Activated CD4-positive, alpha-beta T cell treated with anti-CD3 and anti-CD28 coated beads, Interleukin-2, amount 50 U/mL, for 24 hours (primary cell): ENCODE results near the gene ATP7B.
"Not testable (repeated sequence)": the region's sequence is repeated elsewhere in the genome, so short reads cannot be mapped to it uniquely, and the experiment has no call there.

Source experiments
- DNase-seq, 2 donors: peaks; one replicate each; pipeline ENCODE4 v3.0.0-alpha.2; 2020; ENCODE audit warnings: low read depth in 1 of 2, low spot score in 1 of 2

The ATP7B gene

DNA sequence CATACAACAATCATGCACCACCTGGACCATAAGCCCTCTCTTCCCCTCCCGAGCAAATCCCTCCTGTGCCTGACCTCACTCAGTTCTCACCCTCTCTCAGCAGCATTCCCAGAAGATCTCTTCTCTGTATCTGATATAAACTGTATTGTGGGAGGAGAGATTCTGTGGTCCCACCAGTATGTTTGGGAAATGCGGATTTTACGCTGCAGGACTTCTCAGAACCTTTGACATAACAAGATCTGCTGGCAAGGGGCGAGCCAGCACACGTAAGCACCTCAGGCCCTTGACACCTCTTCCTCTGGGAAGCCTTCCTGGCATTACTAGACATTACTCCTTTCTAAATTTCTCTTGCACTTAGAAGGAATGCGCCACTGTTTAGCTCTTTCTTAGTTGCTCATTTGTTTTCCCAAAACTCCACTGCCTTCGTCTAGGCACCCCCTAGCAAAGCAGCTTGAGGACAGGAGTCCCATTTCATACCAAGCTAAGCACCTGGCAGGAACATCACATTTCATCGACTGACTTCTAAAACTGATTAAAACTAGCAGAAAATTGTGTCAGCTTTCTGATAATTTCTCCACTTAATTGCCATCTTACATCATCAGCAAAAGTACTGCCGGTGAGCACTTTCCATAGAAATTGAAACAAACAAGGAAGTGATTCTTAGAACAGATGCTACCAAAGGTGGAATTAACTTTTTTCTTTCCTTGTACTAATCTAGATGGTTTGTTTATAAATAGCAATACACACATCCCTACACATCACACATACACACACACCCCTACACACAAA is 86.3 kb downstream of the ATP7B start:
- no peak for DNase-seq

DNA sequence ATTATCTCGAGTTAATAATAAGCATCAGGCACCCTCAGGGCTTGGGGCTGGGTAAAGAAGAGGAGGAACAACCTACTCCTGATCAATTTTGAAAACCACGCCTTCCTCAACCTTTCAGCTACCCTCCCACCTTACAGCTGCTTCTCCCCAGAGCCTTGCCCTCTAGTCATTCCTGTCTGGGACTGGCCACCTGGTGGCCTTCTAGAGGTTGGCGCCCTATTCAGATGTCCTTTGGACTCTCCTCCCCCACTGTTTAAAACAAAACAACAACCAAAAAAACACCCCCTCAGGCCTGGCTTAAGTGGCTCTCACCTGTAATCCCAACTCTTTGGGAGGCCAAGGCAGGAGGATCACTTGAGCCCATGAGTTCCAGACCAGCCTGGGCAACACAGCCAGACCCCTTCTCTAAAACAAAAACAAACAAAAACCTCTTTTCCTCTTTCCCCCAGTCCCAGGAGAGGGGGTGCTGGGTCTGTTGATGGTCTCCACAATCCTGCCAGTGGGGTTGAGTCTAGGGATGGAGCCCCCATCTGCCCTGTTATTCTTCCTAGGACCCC is 87.2 kb downstream of the ATP7B start:
- DNase-seq, result no peak

DNA sequence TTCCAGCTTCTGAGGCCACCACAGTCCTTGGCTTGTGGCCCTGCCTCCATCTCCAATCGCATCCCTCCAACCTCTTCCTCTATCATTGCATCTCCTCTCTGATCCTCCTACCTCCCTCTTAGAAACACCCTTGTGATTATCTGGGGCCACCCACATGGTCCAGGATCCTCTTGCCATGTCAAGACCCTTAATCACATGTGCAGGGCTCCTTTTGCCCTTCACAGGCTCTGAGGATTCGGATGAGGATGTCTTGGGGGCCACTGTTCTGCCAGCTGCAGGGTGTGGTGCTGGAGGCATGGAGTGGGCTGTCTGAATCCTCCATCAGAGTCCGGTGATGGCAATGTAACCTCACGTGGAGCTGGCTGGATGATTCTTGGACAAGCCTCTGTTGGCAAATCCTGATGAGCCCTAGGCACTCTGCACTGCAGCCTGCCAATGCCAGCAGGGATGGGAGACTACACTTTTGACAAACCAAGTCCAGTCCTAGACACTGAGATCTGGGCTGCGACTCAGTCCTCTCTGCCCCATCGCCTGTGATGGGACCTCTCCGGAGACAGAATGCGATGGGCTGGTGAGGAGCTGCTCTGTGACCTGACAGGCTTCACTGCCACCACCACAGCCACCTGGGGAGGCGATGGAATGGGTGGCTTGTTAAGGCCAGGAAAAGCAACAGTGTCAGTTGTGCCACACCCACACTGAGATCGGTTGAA is 88.3 kb downstream of the ATP7B start:
- no peak for DNase-seq

DNA sequence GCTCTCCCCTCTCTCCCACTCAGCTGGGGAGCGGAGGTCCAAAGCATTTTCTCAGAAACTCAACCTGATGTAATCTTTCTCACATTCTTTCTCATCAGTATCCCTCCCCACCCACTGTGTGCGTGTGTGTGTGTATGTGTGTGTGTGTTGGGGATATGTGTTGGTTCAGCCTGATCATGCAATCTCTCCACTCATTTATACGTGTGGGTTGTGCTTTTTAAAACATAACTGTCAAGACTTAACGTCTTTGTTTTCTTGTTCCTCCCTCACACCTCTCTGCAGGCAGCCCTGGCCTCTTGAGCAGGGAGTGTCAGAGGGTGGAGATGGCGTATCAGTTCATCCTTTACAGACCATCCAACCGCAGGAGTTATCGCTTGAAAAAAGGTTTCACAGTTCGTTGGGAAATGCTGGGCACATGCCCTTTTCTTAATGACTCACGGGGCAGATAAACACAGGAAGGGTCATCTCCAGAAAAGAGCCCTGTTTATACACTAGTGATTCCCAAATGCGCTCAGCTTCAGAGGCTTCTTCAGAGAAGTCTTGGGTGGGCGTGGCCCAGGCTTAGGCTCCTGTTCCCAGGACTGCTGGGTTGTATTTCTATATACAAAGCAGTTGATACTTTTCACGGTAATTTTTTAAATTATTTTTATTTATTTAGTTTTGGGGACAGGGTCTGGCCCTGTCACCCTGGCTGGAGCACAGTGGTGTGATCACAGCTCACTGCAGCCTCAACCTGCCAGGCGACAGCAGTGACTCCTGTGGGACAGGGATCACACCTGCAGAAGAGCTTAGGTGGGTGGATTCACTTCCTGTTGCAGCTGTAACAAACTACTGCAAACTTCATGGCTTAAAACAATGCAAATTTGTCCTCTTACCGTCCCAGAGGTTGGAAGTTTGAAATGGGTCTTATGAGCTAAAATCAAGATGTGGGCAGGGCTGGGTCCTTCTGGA is 89.2 kb downstream of the ATP7B start:
- DNase-seq, result no peak

DNA sequence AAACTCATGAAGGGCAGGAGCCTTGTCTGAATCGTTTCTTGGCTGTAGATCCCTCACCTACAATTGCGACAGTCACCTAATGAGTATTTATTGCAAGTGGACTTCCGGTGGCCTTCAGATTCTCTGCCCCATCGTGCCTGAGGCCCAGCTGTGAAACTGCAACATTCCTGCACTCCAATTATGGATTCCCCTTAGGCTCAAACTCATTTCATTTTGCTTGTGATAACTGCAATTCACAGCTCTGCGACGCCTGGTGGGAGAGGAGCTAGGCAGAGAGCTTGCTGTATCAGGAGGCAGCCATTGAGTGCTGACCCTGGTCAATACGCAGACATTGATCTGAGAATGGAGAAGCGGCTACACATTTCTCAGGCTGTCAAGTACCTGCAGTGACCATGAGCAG is 90.5 kb downstream of the ATP7B start:
- DNase-seq, result no peak

DNA sequence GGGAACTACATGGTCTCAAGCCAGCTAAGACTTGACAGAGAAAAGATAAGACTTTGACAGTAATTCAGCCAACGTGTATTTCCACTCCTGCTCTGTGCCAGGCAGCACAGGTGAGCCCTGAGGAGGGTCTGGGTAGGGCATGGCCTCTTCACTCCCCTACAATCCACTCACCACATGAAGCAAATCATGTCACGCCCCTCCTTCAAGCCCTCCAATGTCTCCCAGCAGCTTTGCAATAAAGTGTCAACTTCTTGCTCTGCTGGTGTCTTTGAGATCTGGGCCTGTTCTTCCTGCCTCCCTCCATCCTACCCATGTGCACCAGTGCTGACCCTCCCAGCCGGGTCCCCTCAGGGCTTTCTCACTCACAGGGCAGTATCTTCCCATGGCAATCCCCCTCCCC is 91.0 kb downstream of the ATP7B start:
- DNase-seq, result no peak

DNA sequence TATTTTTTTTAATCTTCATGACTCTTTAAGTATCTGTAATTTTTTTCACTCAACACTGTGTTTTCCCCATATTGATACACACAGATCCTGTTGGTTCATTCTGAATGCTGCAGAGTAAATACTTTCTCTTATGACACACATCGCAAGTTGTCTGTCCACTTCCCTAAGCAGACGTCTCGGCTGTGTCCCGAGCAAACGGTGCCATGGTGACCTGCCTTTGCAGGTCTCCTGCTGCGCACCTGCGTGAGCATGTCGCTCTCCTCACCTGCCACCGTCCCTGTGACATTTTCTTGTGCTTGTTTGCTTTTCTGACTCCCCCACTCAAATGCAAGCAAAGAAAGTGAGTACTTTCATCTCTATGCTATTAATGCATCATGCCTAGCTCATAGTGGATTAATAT is 91.7 kb downstream of the ATP7B start:
- no peak for DNase-seq

DNA sequence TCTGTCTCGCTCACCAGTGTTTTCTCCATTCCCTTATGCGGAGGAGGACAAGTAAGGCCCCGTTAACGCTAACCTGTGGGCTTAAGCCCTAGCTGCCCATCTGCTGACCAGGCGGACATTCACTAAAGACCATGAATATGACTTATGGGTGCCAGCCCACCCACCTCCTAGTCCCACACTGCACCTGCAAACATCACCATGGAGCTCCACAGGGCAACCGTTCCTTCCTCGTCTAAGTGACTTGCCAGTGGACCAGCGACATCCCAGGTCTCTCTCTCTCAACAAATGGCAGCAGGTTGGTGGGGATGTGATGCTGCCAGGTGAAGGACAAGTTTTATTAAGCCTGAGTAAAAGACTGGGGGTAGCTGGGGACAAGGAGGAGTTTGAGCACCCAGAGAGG is 94.3 kb downstream of the ATP7B start:
- no peak for DNase-seq

DNA sequence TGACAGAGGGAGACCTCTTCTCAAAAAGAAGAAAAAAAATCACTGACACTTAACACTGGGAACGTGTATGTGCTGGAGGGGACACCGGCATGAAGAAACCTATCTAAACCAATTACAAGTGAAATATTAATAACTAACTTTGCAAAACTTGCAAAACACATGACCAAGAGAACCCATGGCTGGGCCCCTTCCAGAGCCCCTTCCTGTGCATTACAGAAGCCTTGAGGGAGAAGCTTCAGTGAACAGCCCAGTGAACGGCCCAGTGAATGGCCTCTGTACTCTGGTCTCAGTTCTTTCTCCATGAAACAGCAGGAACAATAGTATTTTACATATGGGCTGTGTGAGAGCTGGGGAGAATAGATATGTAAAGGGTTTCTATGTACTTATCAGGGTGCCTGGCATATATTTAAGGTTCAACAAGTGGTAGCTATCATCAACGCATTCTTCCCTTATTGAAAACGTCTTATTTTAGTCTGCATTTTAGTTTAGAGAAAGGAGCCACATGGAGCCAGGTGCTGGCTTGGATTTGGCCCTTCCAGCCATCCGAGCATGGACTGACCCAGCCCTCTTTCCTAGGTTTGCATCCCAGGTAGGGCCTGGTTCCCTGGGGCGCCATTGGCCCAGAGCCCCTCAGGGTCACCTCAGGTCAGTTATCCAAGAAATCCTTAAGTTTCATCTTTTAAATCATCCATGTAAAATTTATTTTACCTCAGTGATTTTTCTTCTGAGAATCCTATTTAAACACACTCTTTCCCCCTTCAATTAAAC is 95.0 kb downstream of the ATP7B start:
- DNase-seq, result no peak

DNA sequence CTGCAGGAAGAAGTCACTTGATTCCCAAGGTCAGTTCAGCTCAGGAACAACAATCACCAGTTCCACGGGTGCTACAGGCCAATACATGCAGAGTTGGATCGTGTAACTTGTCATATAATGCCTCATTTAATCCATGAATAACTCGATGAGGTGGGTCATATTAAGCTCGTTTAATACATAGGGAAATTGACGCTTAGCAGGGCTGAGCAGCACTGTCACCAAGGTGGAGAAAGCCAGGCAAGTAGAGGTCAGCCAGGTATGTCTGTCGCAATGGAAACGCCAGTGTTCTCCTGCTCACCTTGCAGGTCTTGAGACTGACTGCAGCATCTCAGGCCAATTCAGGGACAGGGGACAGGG is 97.1 kb downstream of the ATP7B start:
- no peak for DNase-seq

DNA sequence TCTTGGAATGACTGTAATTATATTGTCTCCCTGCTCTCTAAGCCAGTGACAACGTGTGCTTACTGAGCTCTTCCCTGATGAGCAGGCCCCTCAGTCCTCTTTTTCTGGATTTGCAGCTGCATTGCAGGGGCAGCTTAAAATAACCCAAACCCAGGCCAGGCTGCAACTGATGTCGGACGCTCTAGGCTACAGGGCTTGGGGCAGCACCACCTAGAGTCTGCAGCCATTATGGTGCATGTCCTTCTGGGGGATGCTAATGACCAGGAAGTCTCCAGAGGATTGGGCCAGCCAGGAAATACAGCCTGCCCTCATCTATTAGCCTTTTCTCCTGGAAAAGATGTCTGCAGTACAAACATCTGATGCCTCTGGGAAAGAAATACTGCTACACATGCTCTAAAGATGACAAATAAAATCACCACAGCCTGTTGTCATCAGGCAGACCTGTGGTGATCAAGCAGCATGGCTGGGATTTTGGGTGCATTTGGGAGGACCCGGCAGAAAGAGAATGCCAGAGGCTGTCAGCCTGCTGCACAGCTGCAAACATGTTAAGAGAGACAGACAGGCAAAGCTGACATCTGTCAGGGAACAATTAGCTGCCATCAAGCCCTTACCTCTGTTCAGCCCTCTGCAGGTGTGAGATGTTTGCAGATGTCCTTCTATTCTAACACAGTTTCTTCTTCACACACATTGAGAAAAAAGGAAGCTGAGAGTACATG is 97.7 kb downstream of the ATP7B start:
- no peak for DNase-seq

DNA sequence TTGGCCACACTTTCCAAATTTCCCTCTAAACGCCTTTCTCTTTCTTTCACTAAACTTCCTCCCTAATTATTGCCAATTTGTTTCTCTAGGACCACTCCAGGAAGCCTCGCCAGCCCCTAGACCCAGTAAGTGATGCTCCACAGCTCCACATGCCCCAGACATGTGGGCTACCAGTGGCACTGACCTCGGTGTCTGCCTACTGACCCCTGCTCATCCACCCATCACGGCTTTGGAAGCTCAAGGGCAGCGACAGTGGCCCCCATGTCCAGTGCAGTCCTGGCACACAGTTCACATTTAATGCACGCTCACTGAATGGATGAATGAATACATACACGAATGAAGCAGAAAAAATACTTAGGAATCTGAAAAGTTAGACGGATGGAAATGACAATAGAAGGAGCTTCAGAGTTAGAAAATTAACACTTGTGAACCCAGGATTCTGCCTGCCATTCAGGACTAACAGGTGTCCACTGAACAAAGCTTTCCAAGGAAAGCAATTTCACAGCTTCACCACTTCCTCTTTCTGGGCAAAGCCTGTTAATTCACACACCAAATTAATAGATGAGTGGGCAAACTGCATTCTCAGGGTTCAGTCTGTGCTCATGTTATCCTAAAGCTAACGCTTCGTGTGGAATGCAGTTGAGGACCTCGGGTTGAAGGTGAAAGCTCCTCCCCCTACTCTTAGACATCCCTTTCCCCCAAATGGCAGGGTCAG is 98.6 kb downstream of the ATP7B start:
- DNase-seq, result no peak

DNA sequence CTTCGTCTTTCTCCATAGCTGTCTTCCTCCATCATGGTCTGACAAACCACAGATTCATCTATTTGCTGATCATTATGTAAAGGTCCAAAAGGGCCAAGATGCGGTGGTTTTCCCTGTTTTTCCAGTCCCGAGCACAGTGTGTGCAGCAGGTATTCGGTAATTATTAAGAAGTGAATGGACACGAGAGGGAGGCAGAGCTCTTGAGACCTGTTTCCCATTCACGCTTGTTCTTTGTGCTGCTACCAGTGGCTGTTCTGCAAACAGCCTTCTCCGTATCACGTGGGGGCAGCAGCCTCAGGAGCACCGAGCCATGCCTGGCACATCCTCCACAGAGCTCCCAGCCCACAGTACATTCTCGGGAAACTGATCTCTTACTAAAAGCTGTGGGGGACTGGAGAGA is 99.2 kb downstream of the ATP7B start:
- no peak for DNase-seq

DNA sequence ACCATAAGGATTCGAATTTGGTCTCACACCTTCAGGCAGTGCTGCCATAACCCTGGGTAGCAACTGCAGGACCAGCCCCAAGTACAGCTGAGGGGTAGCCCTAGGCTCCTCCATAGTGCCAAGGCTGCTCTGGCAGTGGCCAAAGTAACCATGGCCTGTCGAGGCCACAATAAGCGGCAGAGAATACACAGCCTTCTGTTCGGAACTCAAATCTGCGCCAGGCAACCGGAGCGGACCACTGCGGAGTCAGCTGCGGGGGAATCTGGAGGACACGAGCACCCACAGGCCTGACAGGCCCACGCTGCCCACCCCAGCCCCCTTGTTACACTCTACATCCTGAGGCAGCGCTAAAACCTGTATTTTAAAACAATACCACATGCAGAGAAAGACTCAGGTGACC is 100.7 kb downstream of the ATP7B start:
- no peak for DNase-seq

DNA sequence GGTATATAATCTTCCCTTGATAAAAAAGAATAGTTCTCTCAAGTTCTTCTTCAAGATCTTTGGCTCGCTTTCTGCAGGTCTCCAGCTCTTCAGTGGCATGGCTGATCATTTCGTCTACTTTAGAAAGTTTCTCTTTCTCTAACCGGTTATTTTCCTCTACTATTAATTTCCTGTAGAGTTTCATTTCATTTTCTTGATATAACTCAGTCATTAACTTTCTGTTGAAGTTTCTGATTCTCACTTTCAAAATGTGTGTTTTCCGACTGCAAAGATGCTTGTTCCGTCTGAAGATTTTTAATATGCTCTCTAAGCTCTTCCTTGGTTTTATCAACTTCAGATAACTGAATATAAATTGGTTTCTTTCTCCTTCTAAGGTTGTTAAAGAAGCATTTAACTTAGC is 102.0 kb downstream of the ATP7B start:
- not testable (repeated sequence) for DNase-seq

DNA sequence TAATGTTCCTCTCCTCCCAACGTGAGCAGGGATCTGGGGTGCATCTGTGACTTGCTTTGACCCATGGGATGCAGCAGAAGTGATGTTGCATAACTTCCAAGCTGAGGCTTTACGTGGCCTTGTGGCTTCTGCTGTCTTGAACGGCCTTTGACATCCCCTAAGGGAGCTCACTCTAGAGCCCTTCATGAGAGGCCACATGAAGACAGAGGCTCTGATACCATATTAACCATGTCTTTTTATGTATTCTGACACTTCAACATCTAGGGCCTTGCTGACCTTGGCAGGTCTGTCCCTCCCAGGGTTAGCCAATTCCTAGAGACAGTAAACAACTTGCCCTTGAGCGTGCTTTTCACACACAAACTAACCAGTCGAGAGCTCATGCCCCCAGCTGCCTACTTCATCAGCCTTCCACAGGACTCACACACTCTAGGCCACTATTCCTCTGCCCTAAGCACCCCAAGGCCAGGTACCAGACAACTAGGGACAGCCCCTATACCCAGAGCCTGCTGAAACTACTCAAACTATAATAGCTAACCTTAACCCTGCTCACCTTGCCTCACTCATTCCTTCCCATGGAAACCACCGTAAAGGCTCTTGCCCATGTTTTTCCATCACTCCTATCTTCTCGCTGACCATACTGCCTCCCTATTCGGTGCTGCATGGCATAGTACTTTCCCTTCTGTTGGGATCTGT is 104.1 kb downstream of the ATP7B start:
- DNase-seq, result no peak

DNA sequence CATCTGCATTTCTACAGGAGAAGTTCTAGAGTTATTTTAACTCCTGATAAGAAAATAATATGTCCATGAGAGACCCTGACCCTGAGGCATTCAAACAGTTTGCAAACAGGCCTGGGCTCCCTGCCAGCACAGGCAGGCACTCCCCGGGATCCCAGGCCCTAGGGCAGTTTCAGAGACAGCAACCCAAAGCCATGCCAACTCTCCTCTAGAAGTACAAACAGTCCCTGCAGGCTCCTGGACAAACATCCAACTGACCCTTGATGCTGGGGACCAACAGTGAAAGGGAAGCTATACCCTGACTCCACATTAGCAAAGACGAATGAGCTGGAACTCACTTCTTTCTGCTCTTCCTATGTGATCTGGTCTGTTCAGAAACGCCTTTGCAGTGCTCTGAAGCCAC is 104.7 kb downstream of the ATP7B start:
- no peak for DNase-seq

DNA sequence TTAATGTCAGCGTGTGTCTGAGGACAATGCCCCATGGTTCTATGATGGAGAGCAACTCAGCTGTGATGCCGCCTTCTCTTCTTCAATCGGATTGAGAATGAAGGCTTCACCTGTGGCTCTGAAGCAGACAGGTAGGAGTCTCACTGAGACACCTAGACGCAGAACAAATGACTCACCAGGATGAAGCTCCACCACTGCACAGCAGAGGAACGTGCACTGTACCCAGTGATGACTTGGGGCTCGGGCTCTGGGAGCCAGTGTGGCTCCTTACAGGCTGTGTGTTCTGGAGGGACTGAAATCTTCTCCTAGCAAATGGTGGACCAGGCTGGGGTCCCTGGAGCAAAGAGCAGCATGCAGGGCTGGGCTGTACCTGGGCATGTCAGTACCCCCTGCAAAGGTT is 105.5 kb downstream of the ATP7B start:
- DNase-seq, result no peak

DNA sequence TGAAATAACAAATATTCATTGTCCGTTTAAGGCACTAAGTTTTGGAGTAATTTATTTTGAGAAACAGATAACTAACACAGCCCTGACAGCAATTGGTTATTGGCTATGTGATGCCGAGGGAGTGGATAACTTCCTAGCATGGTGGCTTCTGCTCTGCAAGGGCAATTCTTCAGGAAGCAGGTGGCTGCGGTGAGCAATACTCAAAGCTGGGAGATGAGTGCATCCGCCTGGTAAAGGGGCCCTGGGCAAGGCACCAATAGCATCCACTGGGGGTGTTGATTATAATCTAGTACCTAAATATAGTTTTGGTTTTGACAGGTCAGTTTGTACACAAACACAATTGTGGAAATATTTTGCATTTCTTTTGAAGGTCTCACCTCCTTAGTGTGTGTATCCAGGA is 108.5 kb downstream of the ATP7B start:
- no peak for DNase-seq
